GM12878 (cell line): ENCODE data around the gene DMPK. TPM values are rescaled to one million over a fixed set of nuclear protein-coding genes. Genes with fewer than 3 reads are reported as not detected.

Source experiments
- ATAC-seq: fragments of 200-7000 bp; cut with Tn5 transposase; 3 replicates; pipeline ENCODE4 v1.9.1; 2020; ENCODE audit warnings: mild to moderate bottlenecking, moderate library complexity
- Bru-seq: library from RNA; stranded (reverse); fragments of 400-500 nt; gene quantifications from one replicate; lab custom pipeline; 2021; lab: Mats Ljungman, UMichigan
- BruChase-seq, 2 experiments: library from RNA; stranded (reverse); fragments of 400-500 nt; gene quantifications; one replicate each; lab custom pipeline; 2021; lab: Mats Ljungman, UMichigan
- BruUV-seq: library from RNA; stranded (reverse); fragments of 400-500 nt; replicated peaks from 2 replicates; lab custom pipeline; 2021; lab: Mats Ljungman, UMichigan
- CTCF ChIA-PET: fragments of 300-600 bp; sonication (Branson Sonifier 250); formaldehyde crosslinking; extraction: SDS; loops from one replicate; lab custom pipeline; 2021; ENCODE audit warnings: inconsistent platforms; lab: Yijun Ruan, JAX
- POLR2A ChIA-PET: fragments of 350-600 bp; formaldehyde crosslinking; extraction: SDS; loops from one replicate; lab custom pipeline; 2021; ENCODE audit warnings: inconsistent platforms; lab: Charles Lee
- RAD21 ChIA-PET: fragments of 300-600 bp; sonication (Branson Sonifier 250); formaldehyde crosslinking; loops from one replicate; lab custom pipeline; 2023; ENCODE audit warnings: antibody characterized with exemption; ENCODE audit not compliant: unreplicated experiment; lab: Charles Lee
- SMC1A ChIA-PET: fragments of 300-600 bp; sonication (Branson Sonifier 250); formaldehyde crosslinking; loops from one replicate; lab custom pipeline; 2023; ENCODE audit not compliant: unreplicated experiment, uncharacterized antibody; lab: Charles Lee
- DNase-seq: peaks from one replicate; pipeline ENCODE4 v3.0.0-alpha.2; 2011; ENCODE audit warnings: low read depth, low spot score
- FAIRE-seq: peaks from 3 replicates; lab custom pipeline; 2011; peaks lifted over from hg19 to GRCh38; lab: Jason Lieb, UNC
- H2AFZ ChIP-seq: 2 replicates; pipeline ENCODE4 v1.6.0; 2011; ENCODE audit warnings: low read depth, low read length, control low read depth; ENCODE audit not compliant: control insufficient read depth
- H3K27ac ChIP-seq: 2 replicates; pipeline ENCODE4 v1.5.1; 2011; ENCODE audit warnings: control low read depth; ENCODE audit not compliant: control insufficient read depth, insufficient read depth
- H3K27me3 ChIP-seq, 2 experiments: replicated peaks in 1 of 2; 2 replicates each; pipeline versions ENCODE4 v1.6.0 to v1.6.1; 2011; ENCODE audit warnings: low read length in 1 of 2; ENCODE audit not compliant: control insufficient read depth in 2 of 2, insufficient read depth in 2 of 2
- H3K36me3 ChIP-seq, 2 experiments: 2 replicates each; pipeline ENCODE4 v1.5.1; 2011; ENCODE audit warnings: low read length in 1 of 2; ENCODE audit not compliant: control insufficient read depth in 2 of 2, insufficient read depth in 2 of 2
- H3K4me1 ChIP-seq: 2 replicates; pipeline ENCODE4 v1.6.1; 2011; ENCODE audit warnings: mild to moderate bottlenecking, low read length, moderate library complexity, mixed read lengths; ENCODE audit not compliant: control insufficient read depth, insufficient read depth
- H3K4me2 ChIP-seq: 2 replicates; pipeline ENCODE4 v1.6.0; 2011; ENCODE audit warnings: control low read depth; ENCODE audit not compliant: control insufficient read depth, insufficient read depth
- H3K4me3 ChIP-seq: fragments of 200-600 bp; sonication (generic); 2 replicates; pipeline ENCODE4 v1.5.1; 2016
- H3K79me2 ChIP-seq: 2 replicates; pipeline ENCODE4 v1.6.0; 2011; ENCODE audit warnings: low read length; ENCODE audit not compliant: control insufficient read depth, insufficient read depth
- H3K9ac ChIP-seq: 2 replicates; pipeline ENCODE4 v1.8.0; 2011; ENCODE audit warnings: low read length, control low read depth, mixed read lengths; ENCODE audit not compliant: control insufficient read depth, insufficient read depth
- H3K9me3 ChIP-seq: replicated peaks from 3 replicates; pipeline ENCODE4 v1.5.1; 2011; ENCODE audit warnings: mild to moderate bottlenecking, low read length; ENCODE audit not compliant: control insufficient read depth, insufficient read depth
- H4K20me1 ChIP-seq: 2 replicates; pipeline ENCODE4 v1.6.0; 2011; ENCODE audit not compliant: control insufficient read depth, insufficient read depth
- DPF2 ChIP-seq: fragments of 450-650 bp; IDR thresholded peaks from 2 replicates; pipeline ENCODE4 v1.6.1; 2017; ENCODE audit warnings: mild to moderate bottlenecking
- POLR2A ChIP-seq: IDR thresholded peaks from 2 replicates; pipeline ENCODE4 v1.6.1; 2011; ENCODE audit warnings: low read depth, mild to moderate bottlenecking, low read length
- WGBS: methylation state at CpG from one replicate; pipeline ENCODE4 v1.1.6; 2016; ENCODE audit warnings: low lambda C conversion rate; ENCODE audit not compliant: insufficient replicate concordance, insufficient coverage; ENCODE audit errors: missing lambda C conversion rate; 5-methylcytosine and 5-hydroxymethylcytosine counted together
- in situ Hi-C: fragments of 300-500 bp; cut with MboI; formaldehyde crosslinking; loops from 9 replicates; pipeline ENCODE4 v1.14.3; 2018; ENCODE audit warnings: mixed read lengths
- intact Hi-C: fragments of 100-400 bp; cut with micrococcal nuclease; formaldehyde crosslinking; loops from one replicate; pipeline ENCODE4 v1.14.2; 2022; ENCODE audit not compliant: unreplicated experiment
- long read RNA-seq, 2 experiments: library from polyadenylated mRNA; unstranded; transcript quantifications; one replicate each; pipeline ENCODE4 v2.0.0, GENCODE V29; 2019 to 2020
- polyA minus RNA-seq, 3 experiments: library from RNA; depleted of rRNA, polyadenylated mRNA; stranded (reverse); fragments of >200 nt; gene quantifications; 2 replicates each; pipeline ENCODE4 v1.2.3, GENCODE V29; 2011
- polyA plus RNA-seq, 11 experiments: library from polyadenylated mRNA; depleted of rRNA in 4 of 11; unstranded in 6 of 11; stranded (reverse) in 5 of 11; fragments of >200 nt; fragmentation: Nextera tagmentation in 4 of 11; fragmentation: Illumina TruSeq in 1 of 11; extraction: Ambion mirVana in 4 of 11; extraction: Trizol in 1 of 11; gene quantifications; 1 replicate in 1 of 11; 2 replicates in 10 of 11; pipeline versions ENCODE4 v1.2.1 to v1.2.3, GENCODE V29; 2011 to 2016; ENCODE audit warnings: inconsistent platforms in 2 of 11, missing spikeins in 2 of 11, low read depth in 1 of 11
- total RNA-seq, 4 experiments: library from RNA; depleted of rRNA in 3 of 4; stranded (reverse); fragments of >200 nt in 3 of 4; fragmentation: Illumina TruSeq in 1 of 4; extraction: Trizol in 1 of 4; gene quantifications; 2 replicates each; pipeline versions ENCODE4 v1.2.1 to v1.2.3, GENCODE V29; 2013 to 2021

DMPK gene, protein sequence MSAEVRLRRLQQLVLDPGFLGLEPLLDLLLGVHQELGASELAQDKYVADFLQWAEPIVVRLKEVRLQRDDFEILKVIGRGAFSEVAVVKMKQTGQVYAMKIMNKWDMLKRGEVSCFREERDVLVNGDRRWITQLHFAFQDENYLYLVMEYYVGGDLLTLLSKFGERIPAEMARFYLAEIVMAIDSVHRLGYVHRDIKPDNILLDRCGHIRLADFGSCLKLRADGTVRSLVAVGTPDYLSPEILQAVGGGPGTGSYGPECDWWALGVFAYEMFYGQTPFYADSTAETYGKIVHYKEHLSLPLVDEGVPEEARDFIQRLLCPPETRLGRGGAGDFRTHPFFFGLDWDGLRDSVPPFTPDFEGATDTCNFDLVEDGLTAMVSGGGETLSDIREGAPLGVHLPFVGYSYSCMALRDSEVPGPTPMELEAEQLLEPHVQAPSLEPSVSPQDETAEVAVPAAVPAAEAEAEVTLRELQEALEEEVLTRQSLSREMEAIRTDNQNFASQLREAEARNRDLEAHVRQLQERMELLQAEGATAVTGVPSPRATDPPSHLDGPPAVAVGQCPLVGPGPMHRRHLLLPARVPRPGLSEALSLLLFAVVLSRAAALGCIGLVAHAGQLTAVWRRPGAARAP
- 24.3 and 27.6 TPM in 2 replicates for total RNA-seq (2013; cell fraction: nucleolus; rRNA removed)
- total RNA-seq (2014; rRNA removed), result 5.7 and 6.6 TPM in 2 replicates
- total RNA-seq (2014; rRNA removed; fragmentation: Illumina TruSeq; extraction: Trizol), result 4.9 and 5.1 TPM in 2 replicates
- 26.7 and 33.6 TPM in 2 replicates for total RNA-seq (2021)
- polyA plus RNA-seq (2011; ENCODE audit: low read depth), result 18.1 TPM
- polyA plus RNA-seq (2011; rRNA removed), result 3.9 and 5.4 TPM in 2 replicates
- polyA plus RNA-seq (2011; cell fraction: cytosol; rRNA removed), result 5.1 and 8.4 TPM in 2 replicates
- 102 and 132 TPM in 2 replicates for polyA plus RNA-seq (2011; cell fraction: nucleus; rRNA removed)
- 21.5 and 29.6 TPM in 2 replicates for polyA plus RNA-seq (2012)
- polyA plus RNA-seq (2014; fragmentation: Illumina TruSeq; extraction: Trizol), result 4.0 and 7.6 TPM in 2 replicates
- polyA plus RNA-seq (2014; fragmentation: Nextera tagmentation; extraction: Ambion mirVana), result under 1 TPM; 0.60 to 0.84 TPM
- 27.8 and 35.4 TPM in 2 replicates for polyA plus RNA-seq (2014; rRNA removed)
- polyA plus RNA-seq (2016; fragmentation: Nextera tagmentation; extraction: Ambion mirVana), result 1 to 10 TPM; 3.2 to 3.5 TPM
- polyA minus RNA-seq (2011; rRNA and poly(A)+ RNA removed), result 4.6 and 15.0 TPM in 2 replicates
- 3.2 and 4.1 TPM in 2 replicates for polyA minus RNA-seq (2011; cell fraction: cytosol; rRNA and poly(A)+ RNA removed)
- polyA minus RNA-seq (2011; cell fraction: nucleus; rRNA and poly(A)+ RNA removed), result 8.1 and 21.7 TPM in 2 replicates
- percentile 59 among the genes with signal in this experiment for Bru-seq, nascent RNA
- BruChase-seq, experiment 1, labeled RNA remaining after a 6-hour chase, result percentile 86 among the genes with signal in this experiment
- percentile 76 among the genes with signal in this experiment for BruChase-seq, experiment 2, labeled RNA remaining after a 2-hour chase
- long read RNA-seq, experiment 1, result 0 reads
- long read RNA-seq, experiment 2, partial matches to known transcripts, result 0 of 2 reads
- long read RNA-seq, experiment 2, other reads (novel, unspliced or antisense), result 2 of 2 reads

DNA sequence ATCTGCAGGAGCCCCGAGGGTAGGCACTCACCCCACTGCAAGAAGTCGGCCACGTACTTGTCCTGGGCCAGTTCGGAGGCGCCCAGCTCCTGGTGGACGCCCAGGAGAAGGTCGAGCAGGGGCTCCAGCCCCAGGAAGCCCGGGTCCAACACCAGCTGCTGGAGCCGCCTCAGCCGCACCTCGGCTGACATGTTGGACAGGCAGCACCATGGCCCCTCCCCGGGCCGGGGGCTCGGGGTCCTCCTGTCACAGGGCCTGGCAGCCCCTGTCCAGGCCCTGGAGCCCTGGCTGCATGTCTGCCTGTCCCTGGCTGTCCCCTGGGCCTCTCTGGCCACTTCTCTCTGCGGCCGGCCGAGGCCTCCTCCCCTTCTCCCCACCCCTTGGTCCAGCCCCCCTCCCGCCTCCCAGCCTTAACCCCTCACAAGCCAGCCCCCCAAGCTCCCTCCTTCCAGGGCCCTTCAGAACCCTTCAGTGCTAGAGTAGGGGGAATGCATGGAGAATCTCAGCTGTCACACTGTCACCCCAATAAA lies at the start of gene DMPK:
Gene DMPK (minus strand): TSS at position 329 of the 530 bp plus-strand sequence. CDS start 138 bp downstream, at position 191.
- 0 out of 2 replicates have a peak, but pooled peaks have one; percentile 13 for TF ChIP-seq POLR2A
- no peak for TF ChIP-seq DPF2
- Histone ChIP-seq H2AFZ (no peak within 1 kb of the TSS), H3K4me2 (no peak within 1 kb of the TSS), H3K36me3 (peaks cover 0 to 2% of the 10 kb centered on the region in 2 experiments; a peak in 1 of 4 replicates), H3K27me3 (no peaks in the 10 kb centered on the region), H3K4me3 (no peak within 1 kb of the TSS), H3K27ac (no peak within 1 kb of the TSS), H3K9ac (no peak within 1 kb of the TSS), H3K4me1 (peaks cover 11% of the 10 kb centered on the region), H3K79me2 (no peaks in the 10 kb centered on the region), H3K9me3 (no peaks in the 10 kb centered on the region), H4K20me1 (no peaks in the 10 kb centered on the region)
- SMC1A ChIA-PET, result no interaction called here
- no TSS peak for BruUV-seq
- RAD21 ChIA-PET, result interaction anchor here (1.8 kb wide), 1 partner anchor 89 kb away, joined by 3 read pairs; the partner anchor contains the start of gene QPCTL
- DNase-seq, result no peak
- ATAC-seq, result no peak
- FAIRE-seq, result no peak
- CTCF ChIA-PET, result interaction anchor here (0.6 to 1.3 kb wide), 2 partner anchors 12 kb away, joined by 3 to 4 read pairs; no protein-coding TSS in a partner anchor
- intact Hi-C loops, result no loop called here
- POLR2A ChIA-PET, result interaction anchor here (0.5 to 0.6 kb wide), 3 partner anchors 67 to 252 kb away, joined by 3 read pairs; no protein-coding TSS in a partner anchor
- in situ Hi-C loops, result no loop called here
- 63% methylated on average over 14 of the region's 18 CpGs for WGBS
